Measurements from ENCODE around the gene BTNL2.
"Not testable (repeated sequence)": the region's sequence is repeated elsewhere in the genome, so short reads cannot be mapped to it uniquely, and the experiment has no call there.

BTNL2 gene

DNA sequence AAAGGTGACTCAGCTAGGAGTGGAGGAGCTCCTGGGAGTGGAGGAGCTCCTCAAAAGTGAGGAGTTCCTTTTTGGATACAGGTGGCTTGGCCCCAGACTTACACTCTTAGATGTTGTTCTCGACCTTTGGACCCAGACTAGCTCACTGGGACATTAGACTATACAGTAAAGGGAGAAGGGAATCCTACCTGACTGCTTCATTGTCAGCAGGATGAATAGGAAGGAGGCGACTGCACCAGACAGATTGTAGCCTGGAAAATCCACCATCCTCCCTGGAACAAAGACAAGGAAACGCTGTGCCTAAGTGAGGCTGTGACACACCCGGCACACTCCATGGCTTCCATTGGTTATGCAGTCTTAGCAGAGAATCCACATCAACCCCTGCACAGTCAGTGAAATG is at the start of gene BTNL2:
Gene BTNL2 (minus strand): TSS at position 325 of the 400 bp plus-strand sequence. CDS start 58 bp downstream, at position 267.
- no peak for DNase-seq

DNA sequence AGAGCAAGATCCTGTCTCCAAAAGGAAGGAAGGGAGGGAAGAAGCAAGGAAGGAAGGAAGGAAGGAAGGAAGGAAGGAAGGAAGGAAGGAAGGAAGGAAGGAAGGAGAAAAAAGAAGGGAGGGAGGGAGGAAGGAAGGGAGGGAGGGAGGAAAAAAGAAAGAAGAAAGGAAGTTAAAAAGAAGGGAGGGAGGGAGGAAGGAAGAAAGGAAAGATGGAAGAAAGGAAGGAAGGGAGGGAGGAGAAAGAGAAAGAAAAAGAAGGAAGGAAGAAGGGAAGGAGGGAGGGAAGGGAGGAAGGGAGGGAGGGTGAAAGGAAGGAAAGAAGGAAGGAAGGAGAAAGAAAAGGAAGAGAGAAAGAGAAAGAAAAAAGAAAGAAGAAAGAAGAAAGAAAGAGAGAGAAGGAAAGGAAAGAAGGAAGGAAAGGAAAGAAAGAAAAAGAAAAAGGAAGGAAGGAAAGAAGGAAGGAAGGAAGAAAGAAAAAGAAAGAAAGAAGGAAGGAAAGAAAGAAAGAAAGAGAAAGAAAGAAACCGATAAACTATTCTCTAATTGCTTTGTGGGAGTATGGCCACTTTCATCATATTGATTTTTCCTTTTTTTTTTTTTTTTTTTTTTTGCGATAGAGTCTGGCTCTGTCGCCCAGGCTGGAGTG is 42.2 kb upstream of the BTNL2 start:
- no peak for DNase-seq

DNA sequence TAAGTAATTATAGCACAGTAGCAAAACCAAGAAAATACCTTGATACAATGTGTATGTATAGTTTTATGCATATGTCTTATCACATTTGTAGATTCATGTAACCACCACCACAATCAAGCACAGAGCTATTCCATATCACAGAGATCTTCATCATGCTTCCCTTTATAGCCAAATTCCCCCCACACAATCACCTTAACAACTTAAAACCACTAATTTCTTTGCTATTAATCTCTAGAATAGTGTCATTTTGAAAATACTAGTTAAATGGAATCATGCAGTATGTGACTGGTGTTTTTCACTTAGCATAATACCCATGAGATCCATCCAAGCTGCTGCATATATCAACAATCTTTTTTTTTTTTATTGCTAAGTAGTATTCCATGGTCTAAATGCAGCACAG is 41.0 kb upstream of the BTNL2 start:
- no peak for DNase-seq

DNA sequence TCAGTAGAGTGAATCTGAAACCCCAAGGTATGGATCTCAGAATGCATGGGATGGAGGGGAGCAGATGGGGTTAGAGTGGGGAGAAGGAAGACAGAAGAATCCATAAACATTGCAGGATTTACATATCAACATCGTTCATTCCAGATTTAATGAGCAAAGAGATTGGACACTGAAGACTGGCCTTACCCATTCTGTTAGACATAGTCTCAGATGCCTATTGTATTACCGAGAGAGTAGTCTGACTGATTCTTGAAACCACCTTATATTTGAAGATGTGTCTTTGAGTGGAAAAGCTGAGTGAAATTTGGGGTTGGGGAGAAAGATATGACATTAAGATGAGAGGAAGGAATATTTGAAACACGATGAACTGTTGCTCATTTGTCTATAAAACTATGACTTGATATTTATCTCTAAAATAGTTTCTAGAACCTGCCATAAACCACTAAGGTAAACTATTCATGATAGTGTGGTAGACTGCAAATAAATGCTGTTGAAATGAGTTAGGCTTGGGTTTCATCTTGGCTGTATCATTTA is 38.4 kb upstream of the BTNL2 start:
- DNase-seq, result no peak

DNA sequence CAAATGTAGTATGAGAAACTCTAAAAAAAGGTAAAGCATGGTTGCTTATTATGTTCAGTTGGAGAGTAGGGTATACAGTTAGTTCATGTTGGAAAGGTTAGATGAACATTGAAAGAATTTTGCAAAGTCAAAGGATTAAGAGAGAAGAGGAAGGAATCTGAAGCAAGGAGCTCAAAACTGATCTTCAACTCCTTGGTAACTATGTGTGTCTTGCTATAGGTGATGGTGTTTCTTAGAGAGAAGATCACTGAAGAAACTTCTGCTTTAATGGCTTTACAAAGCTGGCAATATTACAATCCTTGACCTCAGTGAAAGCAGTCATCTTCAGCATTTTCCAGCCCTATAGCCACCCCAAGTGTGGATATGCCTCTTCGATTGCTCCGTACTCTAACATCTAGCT is 37.5 kb upstream of the BTNL2 start:
- DNase-seq, result no peak

GRCh38 chr6:32442977-32443552 is 36.1 kb upstream of the BTNL2 start:
- no peak for DNase-seq

- no peak for DNase-seq
Observed at GRCh38 chr6:32442243-32442667, 35.3 kb upstream of the BTNL2 start.

DNA sequence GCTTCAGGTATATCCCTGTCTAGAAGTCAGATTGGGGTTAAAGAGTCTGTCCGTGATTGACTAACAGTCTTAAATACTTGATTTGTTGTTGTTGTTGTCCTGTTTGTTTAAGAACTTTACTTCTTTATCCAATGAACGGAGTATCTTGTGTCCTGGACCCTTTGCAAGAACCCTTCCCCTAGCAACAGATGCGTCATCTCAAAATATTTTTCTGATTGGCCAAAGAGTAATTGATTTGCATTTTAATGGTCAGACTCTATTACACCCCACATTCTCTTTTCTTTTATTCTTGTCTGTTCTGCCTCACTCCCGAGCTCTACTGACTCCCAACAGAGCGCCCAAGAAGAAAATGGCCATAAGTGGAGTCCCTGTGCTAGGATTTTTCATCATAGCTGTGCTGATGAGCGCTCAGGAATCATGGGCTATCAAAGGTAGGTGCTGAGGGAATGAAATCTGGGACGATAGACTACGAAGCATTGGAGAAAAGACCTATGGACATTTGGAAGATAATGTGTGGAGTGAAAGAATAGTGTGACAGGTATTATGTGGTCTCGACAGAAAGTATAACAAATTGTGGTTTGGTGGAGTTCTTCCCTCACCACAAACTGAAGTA is 32.7 kb upstream of the BTNL2 start, which contains the start of gene HLA-DRA:
Gene HLA-DRA (plus strand): TSS at position 286 of the 613 bp plus-strand sequence. CDS start 64 bp downstream, at position 350.
- DNase-seq, result peak; percentile 93

- DNase-seq, result no peak
Observed at GRCh38 chr6:32439139-32439538, 32.2 kb upstream of the BTNL2 start.

GRCh38 chr6:32436995-32437836 is 30.2 kb upstream of the BTNL2 start:
- peak; percentile 73 for DNase-seq

DNA sequence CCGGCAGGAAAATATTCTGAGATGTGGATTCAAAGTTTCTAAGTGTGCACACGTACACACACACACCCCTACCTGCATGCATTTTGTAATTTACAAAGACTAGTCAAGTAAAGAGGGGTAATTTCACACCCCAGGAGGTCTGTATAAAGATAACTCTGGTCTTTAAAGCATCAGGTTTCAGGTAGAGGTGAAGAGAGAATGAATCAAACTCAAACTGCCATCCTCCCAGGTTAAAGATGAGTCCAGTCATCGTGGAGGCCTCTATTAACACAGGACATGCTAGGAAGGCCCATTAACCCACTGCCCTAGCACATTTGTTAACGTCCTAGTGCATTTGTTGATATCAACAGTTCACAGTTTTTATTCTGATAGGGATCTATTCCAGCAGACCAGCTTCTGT is 29.2 kb upstream of the BTNL2 start:
- DNase-seq, result no peak

- not testable (repeated sequence) for DNase-seq
Observed at GRCh38 chr6:32433950-32434349, 27.0 kb upstream of the BTNL2 start.

DNA sequence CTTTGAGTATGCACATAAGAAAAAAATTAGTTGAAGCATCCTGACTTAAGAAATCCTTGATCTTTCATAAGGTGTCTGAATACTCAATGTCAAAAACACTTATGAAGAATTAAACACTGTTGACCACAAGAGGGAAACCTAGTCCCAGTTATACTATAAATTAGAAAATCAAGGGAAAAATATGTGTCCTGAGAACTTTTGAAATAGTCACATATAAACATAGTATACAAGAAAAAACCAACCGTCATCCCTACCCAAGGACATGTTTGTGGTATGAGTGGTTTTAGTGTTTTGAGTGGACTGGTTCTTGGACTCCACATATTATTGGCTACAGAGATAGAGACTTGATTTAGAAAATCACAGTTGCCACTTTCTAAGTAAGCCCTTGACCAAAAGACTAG is 25.1 kb upstream of the BTNL2 start:
- DNase-seq, result peak; percentile 45

DNA sequence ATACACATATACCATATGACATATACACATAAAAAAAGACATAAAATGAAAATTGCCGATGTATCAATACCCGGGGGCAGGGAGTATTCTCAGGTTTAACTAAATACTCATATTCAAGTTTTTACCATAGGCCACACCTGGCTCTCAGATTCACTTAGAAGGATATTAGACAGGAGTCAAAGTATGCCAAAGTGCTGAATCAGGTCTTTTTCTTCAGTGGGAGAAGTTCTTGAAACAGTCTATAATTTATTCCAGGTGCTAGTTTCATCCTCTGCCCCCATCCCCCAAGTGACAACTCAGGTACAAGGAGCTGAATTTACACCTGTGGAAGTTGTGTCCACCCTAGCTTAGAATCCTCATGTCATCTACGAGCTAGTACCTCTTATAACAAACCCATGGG is 24.2 kb upstream of the BTNL2 start:
- no peak for DNase-seq

DNA sequence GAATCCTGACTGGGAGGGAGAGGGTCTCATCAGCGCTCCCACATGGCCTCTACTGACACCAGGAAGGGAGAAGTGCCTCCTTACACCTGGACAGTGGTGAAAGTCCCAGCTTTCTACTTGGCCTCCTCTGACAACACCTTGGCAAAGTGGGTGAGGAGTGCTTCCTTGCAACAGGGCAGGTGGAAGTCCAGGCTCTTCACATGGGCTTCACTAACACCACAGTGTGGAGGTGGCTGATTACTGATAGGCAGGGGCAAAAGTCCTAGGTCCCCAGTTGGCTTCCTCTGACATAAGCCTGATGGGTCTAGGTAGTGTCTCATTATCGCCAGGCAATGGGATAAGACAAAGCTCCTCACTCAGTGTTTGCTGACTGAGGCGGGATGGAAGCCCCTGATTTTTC is 23.2 kb upstream of the BTNL2 start:
- no peak for DNase-seq

GRCh38 chr6:32427934-32428474 is 21.0 kb upstream of the BTNL2 start:
- DNase-seq, result no peak

- no peak for DNase-seq
Observed at GRCh38 chr6:32427218-32427617, 20.2 kb upstream of the BTNL2 start.

GRCh38 chr6:32426338-32426737 is 19.4 kb upstream of the BTNL2 start:
- no peak for DNase-seq

DNA sequence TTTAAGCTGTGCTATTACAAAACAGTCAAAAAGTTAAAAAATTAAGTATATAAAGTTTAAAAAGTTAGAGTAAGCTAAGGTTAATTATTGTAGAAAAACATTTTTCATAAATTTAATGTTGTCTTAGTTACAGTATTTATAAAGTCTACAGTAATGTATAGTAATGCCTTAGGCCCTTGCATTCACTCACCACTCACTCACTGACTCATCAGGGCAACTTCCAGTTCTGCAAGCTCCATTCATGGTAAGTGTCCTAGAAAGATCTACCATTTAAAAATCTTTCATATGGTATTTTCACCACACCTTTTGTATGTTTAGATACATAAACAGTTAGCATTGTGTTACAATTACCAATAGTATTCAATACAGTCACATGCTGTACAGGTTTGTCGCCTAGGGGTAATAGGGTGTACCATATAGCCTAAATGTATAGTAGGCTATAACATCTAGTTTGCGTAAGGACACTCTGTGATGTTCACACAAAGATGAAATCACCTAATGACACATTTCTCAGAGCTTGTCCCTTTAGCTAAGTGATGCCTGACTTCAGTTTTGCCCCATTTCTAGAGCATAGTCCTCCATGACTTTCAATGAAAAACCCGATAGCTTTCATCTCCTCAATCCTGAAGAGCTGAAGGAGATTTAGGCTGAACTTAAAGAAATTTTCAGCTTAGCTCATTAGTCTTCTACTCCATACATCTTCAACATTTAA is 17.8 kb upstream of the BTNL2 start:
- no peak for DNase-seq

GRCh38 chr6:32416036-32416435 is 9.1 kb upstream of the BTNL2 start:
- DNase-seq, result no peak

DNA sequence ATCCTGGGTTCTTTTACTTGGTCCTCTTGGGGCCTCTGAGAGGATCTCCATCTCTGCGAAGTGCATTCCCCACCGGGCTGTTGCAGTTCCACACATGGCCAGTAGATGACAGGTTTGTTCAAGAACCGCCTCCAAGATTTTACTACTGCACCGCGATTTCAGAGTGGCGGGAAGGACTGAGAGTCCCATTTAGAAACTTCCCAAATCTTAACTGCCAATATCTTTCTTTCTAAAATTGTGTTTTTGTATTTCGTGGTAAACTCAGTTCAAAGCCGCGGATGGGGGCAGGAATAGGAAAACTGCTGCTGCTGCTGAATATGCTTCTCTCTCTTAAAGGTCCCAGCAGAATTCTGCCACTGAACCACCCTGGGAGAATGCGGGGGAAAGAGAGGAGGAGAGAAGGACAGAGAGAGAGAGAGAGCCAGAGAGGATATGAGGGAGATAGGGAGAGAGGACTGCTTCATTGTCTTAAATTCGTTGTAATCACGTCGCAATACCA is 8.6 kb upstream of the BTNL2 start:
- DNase-seq, result peak; percentile 80

Data from activated CD4-positive, alpha-beta T cell treated with anti-CD3 and anti-CD28 coated beads, Interleukin-2, amount 50 U/mL, for 16 hours (primary cell).